ENCODE measurements around the gene ARL5B.

GRCh38 chr10:18659819-18660535 lies 746 bp downstream of the ARL5B start:
- no peak for TF ChIP-seq CTCF (IDR thresholded peaks at IDR 0.05)
- TF ChIP-seq REST (IDR thresholded peaks at IDR 0.05; ENCODE audit: insufficient read depth in 1 of 2, low read depth in 2 of 2, low read length in 1 of 2): no peak
- TF ChIP-seq POLR2AphosphoS5 (IDR thresholded peaks at IDR 0.05; ENCODE audit: low read depth, low read length): no peak
- TF ChIP-seq TCF7L2 (IDR thresholded peaks at IDR 0.05; ENCODE audit: low read depth, low read length): no peak
- TF ChIP-seq SIN3A (IDR thresholded peaks at IDR 0.05; ENCODE audit: borderline replicate concordance, insufficient read depth, low read depth, low read length): no peak
